Measurements from ENCODE around the gene PGLYRP3.

DNA sequence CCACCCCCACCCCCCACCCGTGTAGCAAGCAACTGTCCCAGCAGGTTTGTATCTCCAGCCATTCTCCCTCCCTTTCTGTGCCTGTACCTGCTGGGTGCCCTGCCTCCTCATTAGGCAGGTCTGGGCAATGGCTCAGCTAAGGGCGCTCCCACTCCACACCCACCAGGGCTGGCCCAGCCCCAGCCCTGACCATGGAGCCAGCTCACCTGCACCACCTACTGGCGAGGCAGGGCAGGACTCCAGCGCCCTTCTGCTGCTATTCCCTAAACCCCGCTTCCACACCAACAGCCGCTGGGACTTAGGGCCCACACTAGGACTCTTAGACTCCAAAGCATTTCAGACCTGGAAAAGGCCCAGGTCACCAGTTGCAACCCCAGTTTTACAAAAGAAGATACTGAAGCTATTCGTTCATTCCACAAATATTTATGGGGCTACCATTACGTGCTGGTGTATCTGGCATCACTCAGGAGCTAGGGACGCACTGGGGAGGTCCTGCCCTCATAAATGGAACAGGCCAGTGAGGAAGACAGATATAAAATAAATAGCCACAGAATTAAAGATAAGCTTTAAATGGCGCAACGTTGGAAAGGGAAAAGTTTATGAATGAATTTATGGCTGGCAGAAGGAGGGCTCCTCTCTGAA lies 24.0 kb downstream of the PGLYRP3 start:
- TF ChIP-seq, protein P1, sequence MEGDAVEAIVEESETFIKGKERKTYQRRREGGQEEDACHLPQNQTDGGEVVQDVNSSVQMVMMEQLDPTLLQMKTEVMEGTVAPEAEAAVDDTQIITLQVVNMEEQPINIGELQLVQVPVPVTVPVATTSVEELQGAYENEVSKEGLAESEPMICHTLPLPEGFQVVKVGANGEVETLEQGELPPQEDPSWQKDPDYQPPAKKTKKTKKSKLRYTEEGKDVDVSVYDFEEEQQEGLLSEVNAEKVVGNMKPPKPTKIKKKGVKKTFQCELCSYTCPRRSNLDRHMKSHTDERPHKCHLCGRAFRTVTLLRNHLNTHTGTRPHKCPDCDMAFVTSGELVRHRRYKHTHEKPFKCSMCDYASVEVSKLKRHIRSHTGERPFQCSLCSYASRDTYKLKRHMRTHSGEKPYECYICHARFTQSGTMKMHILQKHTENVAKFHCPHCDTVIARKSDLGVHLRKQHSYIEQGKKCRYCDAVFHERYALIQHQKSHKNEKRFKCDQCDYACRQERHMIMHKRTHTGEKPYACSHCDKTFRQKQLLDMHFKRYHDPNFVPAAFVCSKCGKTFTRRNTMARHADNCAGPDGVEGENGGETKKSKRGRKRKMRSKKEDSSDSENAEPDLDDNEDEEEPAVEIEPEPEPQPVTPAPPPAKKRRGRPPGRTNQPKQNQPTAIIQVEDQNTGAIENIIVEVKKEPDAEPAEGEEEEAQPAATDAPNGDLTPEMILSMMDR (IDR thresholded peaks at IDR 0.05; ENCODE audit: poor library complexity), result no peak
- TF ChIP-seq EZH2 (IDR thresholded peaks at IDR 0.05; ENCODE audit: borderline replicate concordance) (no peak), EZH2phosphoT487 (IDR thresholded peaks at IDR 0.05; ENCODE audit: low read depth, severe bottlenecking, unreplicated experiment) (no peak)
